ENCODE results near the gene MATCAP1.

DNA sequence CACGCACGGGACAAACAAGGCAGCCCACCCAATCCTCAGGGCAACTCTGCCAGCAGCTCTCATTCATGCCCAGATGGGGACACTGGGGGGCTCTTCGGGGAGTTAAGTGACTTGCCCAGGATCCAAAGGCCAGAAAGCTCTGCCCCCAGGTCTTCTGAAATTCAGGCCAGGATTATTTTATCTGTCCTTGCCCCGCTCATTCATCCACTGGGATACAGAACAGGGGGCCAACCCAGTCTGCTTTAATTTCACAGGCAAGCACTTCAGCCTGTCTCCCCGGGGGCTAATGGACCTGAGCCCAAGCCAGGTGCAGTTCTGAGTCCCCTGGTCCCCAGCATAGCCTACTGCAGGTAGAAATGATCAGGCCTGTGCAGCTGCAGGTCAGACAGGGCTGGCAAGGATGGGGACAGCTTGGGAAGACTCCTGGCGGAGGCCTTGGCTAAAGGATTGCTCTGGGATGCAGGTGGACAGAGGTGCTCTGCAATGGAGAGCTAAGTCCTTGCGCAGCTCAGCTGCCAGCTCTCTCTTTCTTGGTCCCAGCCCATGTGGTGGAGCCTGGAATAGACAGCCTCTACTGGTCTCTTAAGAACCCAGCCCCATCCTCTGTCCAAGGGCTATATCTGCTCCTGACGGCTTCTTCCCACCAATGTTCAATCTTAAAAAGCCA, 32.2 kb downstream of the MATCAP1 start:
- TF ChIP-seq, protein P1, sequence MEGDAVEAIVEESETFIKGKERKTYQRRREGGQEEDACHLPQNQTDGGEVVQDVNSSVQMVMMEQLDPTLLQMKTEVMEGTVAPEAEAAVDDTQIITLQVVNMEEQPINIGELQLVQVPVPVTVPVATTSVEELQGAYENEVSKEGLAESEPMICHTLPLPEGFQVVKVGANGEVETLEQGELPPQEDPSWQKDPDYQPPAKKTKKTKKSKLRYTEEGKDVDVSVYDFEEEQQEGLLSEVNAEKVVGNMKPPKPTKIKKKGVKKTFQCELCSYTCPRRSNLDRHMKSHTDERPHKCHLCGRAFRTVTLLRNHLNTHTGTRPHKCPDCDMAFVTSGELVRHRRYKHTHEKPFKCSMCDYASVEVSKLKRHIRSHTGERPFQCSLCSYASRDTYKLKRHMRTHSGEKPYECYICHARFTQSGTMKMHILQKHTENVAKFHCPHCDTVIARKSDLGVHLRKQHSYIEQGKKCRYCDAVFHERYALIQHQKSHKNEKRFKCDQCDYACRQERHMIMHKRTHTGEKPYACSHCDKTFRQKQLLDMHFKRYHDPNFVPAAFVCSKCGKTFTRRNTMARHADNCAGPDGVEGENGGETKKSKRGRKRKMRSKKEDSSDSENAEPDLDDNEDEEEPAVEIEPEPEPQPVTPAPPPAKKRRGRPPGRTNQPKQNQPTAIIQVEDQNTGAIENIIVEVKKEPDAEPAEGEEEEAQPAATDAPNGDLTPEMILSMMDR (IDR thresholded peaks at IDR 0.05), result no peak
- no peak for TF ChIP-seq RAD21 (conservative IDR thresholded peaks at IDR 0.05 in 1 of 2, IDR thresholded peaks at IDR 0.05 in 1 of 2)
